ENCODE measurements around the gene UMODL1.
"Not testable (repeated sequence)": the region's sequence is repeated elsewhere in the genome, so short reads cannot be mapped to it uniquely, and the experiment has no call there.

UMODL1 gene

GRCh38 chr21:42059721-42060120 is 11.4 kb upstream of the UMODL1 start:
- DNase-seq, result no peak

DNA sequence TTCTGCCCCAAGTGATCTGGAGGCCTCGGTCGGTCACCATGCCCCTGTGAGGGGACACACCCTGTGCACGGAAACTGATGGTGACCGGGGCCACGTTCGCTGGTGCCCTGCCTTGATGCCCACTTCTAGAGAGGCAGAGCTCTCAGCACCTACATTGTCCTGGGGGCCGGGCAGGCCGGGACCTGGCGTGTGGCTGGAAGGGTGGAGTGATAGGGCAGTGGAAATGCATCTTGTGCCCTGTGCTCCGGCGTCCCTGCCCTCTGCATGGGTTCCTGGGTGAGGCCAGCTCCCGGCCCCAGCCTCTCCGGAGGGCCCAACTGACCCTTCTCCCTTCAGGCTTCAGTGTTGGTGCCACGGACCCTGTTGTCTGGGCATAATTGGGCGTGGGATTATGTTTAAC is 11.0 kb upstream of the UMODL1 start:
- DNase-seq, result no peak

- peak; percentile 94 to 97 for DNase-seq
These were observed 9.7 kb upstream of the UMODL1 start for GRCh38 chr21:42061195-42061985.

DNA sequence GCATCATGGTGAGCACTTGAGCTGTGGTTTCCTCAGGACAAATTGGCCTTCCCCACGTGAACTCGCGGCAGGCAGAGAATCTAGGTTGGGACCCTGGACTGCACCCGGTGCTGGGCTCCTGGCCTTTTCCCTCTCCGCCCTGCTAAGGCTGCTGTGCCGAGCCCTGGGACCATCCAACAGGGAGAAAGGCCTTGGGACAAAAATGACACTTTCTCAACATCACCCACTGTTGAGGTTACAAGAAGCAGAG is 9.2 kb upstream of the UMODL1 start:
- DNase-seq, result no peak

DNA sequence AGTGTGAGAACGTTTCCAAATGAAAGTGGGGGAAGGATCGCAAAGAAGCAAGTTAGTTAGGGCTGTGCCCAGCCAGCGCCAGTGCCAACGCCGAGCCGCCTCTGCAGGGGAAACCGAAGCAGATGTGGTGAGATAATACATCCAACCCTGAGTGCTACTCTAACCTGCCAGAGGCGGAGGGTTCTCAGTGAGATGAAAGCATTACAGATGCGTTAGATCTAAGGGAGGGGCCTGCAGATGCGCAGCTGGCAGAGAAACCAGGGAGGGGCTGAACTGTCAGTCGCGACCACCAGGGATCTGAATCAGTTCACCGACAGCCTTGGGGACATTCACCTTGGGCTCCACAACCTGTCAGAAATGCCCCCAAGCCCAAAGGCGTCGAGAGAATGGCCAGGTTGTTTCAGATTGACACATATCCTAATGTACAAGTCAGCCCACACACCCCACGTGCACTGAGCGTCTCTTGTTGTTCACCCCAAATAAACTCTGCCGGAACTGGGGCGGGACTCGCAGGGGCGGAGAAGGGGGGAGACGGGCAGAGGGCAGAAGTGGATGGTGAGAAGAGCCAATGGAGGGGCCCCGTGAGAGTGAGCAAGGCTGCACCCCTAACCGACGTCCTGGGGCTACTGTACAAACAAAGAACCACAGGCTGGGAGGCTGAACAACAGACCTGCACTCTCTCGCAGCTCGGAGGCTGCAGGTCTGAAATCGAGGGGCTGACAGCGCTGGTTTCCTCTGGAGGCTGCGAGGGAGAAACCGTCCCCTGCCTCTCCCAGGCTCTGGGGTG is 8.7 kb upstream of the UMODL1 start:
- peak; percentile 84 to 93 for DNase-seq

GRCh38 chr21:42063191-42063570 is 7.9 kb upstream of the UMODL1 start:
- peak; percentile 52 to 59 for DNase-seq

GRCh38 chr21:42063571-42064521 is 7.3 kb upstream of the UMODL1 start:
- DNase-seq, result peak; percentile 85 to 88

DNA sequence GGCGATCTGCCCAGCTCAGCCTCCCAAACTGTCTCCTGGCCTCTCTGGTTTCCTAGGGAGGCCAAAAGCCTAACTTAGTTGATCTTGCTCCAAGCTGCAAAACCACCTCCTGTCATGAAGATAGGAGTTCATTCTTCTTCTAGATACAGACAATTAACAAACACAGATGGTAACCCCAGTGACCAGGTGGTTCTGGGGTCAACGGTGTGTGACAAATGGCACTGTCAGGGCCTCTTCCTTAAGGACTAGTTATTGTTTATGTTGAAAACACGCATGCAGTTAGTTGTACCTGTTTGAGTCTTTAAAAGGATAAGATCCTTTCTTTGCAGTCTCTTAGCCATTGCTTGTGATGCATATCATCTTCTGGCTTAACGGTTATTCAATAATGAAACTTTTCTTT is 4.6 kb upstream of the UMODL1 start:
- DNase-seq, result no peak

DNA sequence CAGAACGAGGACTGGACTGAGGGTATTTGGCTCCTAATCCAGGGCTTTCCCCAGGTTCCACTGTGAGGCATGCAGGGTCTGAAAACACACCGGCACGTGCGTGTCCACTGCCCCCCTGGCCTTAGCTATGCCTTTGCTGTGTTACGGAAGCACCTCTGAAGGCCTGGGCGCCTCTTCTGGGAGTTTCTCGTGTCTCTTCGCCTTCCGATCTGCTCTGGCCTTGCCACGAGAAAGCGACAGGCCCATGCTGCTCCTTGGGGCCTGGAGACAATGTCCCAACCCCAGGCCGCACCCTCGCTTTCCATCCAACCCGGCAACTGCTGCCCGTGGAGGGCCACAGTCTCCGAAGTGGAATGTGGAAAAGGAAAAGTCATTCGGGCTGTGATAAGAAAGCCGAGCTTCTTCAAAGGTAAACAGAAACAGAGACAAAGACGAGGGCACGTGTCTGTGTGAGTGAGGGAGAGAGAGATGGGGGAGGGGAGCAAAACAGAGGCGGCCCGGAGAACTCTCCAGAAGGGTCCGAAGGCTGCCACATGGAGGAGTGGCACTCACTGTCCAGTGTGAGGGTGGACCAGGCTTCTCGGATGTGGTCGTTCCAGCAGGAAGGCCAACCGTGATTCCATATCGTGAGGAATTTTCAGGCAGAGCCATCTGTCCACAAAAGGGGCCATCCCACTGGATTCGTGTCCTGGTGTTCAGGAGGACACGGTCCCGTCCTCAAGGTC is 3.4 kb upstream of the UMODL1 start:
- no peak for DNase-seq

GRCh38 chr21:42068256-42068545 is 2.9 kb upstream of the UMODL1 start:
- no peak for DNase-seq

GRCh38 chr21:42068592-42068991 is 2.5 kb upstream of the UMODL1 start:
- no peak for DNase-seq

DNA sequence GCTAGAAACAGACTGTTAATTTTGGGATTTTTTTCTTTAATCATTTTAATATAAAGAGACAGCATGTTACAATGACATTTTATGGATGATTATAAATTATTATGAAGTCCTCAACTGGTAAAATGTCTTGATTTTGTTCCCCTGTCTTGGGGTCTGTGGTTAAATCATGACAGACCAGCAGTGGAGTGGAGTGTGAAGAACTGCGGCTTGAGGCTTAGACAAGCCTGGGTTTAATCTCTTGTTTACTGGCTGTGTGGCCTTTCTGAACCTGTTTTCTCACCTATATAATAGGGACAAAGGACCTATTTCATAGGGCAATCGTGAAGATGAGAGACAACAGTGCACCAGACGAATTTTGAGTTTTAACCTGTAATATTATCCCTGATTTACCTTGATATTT is 1.8 kb upstream of the UMODL1 start:
- no peak for DNase-seq

DNA sequence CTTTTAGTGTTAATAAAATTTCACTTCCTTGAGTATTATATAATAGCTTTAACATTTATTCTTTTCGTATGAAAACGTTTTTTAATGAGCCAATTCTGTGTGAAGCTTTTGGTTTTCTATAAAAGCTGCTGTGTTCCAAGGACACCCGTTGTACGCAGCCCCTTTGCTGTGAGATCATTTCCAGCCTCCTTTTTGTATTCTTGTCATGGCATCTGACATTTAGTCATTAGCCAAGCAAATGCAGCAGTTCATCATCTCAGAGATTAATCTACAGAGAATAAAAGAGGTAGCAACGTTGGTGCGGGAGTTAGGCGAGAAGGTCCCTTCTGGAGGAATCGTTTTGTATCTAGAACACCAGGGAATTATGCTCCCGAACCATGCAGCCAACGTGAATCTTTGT is 1.3 kb upstream of the UMODL1 start:
- no peak for DNase-seq

DNA sequence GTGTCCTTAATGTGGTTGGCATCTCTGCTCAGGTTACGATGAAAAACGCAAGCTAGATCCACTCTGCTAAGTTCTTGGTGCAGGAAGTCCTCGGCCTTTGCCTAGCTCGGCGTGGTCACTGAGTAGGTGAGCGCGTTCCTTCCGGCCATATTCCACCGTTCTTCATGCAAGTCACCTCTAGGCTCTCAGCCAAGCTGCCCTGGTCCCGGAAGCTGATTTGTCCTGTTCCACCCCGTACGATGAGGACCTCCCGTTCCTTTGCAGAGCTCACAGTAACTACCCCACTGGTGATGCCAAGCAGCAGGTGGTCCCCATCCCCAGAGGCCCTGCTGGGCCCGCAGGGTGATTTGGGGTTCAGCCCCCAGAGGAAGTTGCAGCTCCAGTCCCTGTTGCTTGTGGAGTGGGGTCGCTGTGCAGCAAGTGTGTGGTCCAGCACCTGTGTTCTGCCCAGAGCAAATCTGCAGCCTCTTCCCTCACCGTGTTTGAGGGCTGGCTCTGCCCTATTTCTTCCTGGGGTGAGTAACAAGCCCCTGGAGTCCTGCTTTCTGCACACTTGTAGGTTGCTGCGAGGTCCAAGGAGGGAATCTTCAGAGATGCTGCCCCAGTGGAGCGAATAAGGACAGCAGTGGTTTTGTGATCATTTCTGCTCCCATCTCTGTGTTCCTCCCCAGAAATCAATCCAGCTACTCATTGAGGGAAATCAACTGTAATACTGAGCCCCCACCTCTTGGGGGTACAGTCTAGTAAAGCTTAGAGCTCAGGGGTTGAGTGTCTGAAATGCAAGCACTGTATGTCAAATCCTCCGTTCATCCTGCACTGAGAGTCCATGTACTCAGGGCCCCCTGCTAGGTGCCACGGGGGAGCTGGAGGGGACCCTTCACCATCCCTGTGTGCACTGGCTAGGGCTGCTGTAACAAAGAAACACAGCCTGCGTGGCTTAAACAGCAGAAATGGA is 2.3 kb downstream of the UMODL1 start:
- DNase-seq, result no peak

GRCh38 chr21:42075686-42076471 is 4.8 kb downstream of the UMODL1 start:
- no peak for DNase-seq

- DNase-seq, result not testable (repeated sequence)
These were observed 6.6 kb downstream of the UMODL1 start for GRCh38 chr21:42077685-42078238.

DNA sequence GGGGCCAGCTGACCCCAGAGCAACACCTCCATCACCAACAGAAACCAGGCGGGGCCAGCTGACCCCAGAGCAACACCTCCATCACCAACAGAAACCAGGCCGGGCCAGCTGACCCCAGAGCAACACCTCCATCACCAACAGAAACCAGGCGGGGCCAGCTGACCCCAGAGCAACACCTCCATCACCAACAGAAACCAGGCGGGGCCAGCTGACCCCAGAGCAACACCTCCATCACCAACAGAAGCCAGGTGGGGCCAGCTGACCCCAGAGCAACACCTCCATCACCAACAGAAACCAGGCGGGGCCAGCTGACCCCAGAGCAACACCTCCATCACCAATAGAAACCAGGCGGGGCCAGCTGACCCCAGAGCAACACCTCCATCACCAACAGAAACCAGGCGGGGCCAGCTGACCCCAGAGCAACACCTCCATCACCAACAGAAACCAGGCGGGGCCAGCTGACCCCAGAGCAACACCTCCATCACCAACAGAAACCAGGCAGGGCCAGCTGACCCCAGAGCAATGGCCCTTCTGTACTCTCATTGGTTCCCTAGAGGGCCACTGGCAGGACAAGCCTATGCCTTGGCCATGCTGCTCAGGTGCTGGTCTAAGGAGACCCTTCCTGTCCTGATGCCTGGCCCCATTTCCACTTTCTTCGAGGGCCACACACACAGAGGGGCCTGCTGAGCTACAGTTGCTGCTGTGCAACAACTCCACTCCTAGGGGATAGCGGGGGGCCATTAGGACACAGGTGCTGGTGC is 7.3 kb downstream of the UMODL1 start:
- not testable (repeated sequence) for DNase-seq

DNA sequence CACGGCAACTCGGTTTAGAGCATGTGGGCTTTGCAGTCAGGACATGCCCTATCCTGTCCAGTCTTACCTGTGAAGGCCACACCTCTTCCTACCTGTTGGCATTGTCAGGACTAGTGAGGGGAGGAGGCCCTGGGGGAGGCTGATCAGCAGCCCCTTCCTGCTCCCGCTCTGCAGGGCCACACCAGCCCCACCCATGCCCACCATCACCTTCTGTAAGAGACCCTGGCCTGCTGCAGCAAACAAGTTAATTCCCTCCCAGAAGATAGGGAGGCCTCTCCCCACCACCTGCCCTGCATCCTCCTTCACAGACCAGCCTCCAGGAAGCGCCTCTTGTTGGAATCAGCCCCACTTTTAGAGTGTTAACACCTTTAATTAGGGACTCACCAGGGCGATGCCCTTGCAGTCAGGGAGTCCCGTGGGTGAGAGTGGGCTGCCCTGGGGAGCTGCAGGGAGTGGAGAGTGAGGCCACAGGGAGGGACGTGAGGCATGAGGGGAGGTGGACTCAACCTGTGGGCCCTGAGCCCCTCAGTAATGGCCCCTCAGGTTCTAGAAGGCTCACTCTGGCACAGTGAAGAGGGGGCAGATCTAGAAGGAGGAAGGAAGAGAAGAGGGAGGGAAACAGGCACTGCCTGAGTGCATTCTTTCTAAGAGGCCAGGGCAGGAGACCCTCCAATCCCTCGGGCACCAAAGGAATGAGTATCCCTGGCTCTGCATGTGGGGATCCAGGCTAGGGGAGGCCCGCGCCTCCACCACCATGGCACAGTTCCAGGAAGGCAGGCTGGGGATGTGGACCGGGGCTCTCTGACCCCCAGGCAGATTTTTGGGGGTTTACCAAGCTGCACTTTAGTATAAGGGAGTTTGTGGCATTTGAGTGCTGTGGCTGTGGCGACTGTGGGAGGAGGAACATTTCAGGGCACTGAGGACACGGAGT is 8.2 kb downstream of the UMODL1 start:
- DNase-seq, result no peak
